ENCODE measurements around the gene DOCK9. TPM values are rescaled to one million over a fixed set of nuclear protein-coding genes. Genes with fewer than 3 reads are reported as not detected.
"Not testable (repeated sequence)": the region's sequence is repeated elsewhere in the genome, so short reads cannot be mapped to it uniquely, and the experiment has no call there.

Gene DOCK9
- total RNA-seq, 3 donors from 2014 or later, result 25.8 to 34.9 (median 28.4) TPM

DNA sequence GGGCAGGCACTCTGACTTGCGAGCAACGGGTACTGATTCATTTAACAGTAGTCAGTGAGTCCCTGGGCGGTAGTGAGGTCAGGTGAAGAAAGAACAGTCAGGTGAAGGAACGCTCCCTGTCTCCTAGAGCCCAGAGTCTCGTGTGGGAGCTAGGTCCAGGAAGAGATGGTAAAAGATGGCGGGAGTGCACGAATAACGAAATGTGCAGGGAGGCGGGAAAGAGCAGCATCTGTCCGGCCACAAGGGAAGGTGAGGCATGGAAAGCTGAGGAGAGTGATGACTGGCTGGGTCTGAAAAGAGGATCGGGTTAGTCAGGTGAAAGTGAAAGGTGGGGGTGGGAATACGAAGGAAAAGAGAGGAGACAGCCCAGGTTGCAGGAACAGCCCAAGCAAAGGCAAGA, 161.5 kb downstream of the DOCK9 start:
- DNase-seq, result no peak
- ATAC-seq, result no peak
- H3K9me3 Mint-ChIP-seq, result no peaks in the 10 kb centered on the region
- no peaks in the 10 kb centered on the region for H3K27me3 Mint-ChIP-seq (ENCODE audit: low read depth)
- H3K4me1 Mint-ChIP-seq (ENCODE audit: low read depth), result no peaks in the 10 kb centered on the region
- no peak overlapping the region for H3K4me3 Mint-ChIP-seq
- peaks cover 11% of the 10 kb centered on the region for H3K36me3 Mint-ChIP-seq (ENCODE audit: insufficient read depth)

DNA sequence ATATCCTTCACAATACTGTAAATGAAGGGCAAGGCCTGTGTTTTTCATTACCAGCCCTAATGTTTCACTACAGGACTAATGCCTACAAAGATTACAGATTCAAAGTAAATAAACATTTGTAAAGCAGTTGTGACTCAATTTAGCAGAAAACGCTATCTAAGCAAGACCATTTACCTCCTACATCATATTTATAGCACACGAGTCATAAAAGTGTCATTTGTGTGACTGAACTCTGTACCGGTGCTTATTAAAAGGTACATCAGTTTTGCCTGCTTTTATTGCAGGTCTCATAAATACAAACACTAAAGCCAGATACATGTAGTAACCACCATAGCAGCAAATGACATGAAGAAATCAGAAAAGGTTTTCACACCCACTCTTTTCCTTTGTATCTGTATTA, 163.9 kb downstream of the DOCK9 start:
- DNase-seq, result no peak
- Mint-ChIP-seq H3K9me3 (no peaks in the 10 kb centered on the region), H3K36me3 (ENCODE audit: insufficient read depth) (peaks cover 16% of the 10 kb centered on the region), H3K4me3 (no peak overlapping the region), H3K27me3 (ENCODE audit: low read depth) (no peaks in the 10 kb centered on the region), H3K4me1 (ENCODE audit: low read depth) (no peaks in the 10 kb centered on the region)
- no peak for ATAC-seq

DNA sequence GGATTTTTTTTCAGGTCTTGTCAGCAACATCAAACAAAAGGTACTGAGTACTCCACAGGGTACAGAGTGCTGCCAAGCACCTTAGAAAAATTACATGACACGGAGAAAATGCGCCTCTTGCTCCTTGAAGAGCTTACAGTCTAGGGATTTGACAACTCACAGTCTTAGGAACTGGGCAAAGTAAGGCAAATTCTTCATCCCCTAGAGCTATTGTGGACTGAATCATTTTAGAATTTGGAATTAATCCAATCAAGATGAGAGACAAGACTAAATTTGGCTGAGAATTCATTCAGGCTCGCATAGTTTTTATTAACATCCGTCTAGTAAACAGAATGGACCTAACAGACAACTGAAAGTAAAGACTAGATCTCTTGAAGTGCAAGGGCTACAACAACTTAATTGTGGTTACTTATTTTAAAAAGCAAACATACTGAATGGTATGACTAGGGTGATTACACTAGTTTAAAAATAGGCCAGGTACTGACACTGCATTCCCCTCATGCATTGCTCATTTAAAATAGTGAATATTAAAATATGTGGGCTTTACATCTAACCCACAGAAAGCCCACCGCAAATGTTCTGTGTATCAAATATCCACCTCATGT, 165.6 kb downstream of the DOCK9 start:
- not testable (repeated sequence) for H3K4me3 Mint-ChIP-seq; ATAC-seq; H3K27me3 Mint-ChIP-seq (ENCODE audit: low read depth); H3K4me1 Mint-ChIP-seq (ENCODE audit: low read depth); H3K9me3 Mint-ChIP-seq; DNase-seq
- H3K36me3 Mint-ChIP-seq (ENCODE audit: insufficient read depth), result peaks cover 21% of the 10 kb centered on the region

DNA sequence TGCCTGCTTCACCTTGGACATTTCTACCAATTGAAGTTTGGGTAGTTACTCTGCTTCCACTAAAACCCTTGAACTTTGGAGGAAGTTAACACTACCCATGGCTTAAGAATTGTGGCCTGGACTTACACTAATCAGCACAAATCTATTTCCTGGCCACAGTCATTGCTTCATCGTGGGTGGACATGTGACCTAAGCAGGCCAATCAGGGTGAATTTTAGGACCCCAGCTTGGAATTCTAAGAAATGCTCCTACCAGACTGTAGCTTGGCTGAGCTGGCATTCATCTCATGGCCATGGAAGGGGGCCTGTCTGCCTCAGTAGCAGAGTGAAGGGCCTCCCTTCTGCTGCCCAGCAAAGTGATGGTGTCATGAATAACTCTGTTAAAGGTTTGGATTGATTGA, 167.1 kb downstream of the DOCK9 start:
- no peak for ATAC-seq
- H3K9me3 Mint-ChIP-seq, result no peaks in the 10 kb centered on the region
- H3K27me3 Mint-ChIP-seq (ENCODE audit: low read depth), result no peaks in the 10 kb centered on the region
- DNase-seq, result no peak
- H3K4me1 Mint-ChIP-seq (ENCODE audit: low read depth), result no peaks in the 10 kb centered on the region
- H3K36me3 Mint-ChIP-seq (ENCODE audit: insufficient read depth), result peaks cover 18% of the 10 kb centered on the region
- no peak overlapping the region for H3K4me3 Mint-ChIP-seq

DNA sequence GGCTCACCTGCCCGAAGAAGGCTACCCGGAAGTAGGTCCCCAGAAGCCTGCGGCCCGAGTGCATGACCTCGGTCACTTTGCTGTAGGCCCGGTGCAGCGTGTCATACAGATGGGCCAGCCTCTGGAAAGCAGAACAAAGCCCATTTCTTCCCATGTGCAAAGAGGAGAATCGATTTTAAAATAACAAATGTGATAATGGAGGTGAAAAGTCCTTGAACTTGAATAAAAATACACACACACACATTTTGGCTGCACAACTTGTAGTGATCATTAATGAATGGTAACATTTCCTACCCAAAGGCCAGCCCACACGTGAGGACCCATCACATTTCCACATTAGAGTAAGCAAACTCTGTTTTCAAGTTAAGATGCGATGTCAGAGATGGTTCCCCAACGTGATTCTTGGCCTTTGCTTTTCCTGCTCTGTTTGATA, 168.5 kb downstream of the DOCK9 start:
- no peak overlapping the region for H3K4me3 Mint-ChIP-seq
- no peaks in the 10 kb centered on the region for H3K4me1 Mint-ChIP-seq (ENCODE audit: low read depth)
- H3K27me3 Mint-ChIP-seq (ENCODE audit: low read depth), result no peaks in the 10 kb centered on the region
- no peak for DNase-seq
- H3K36me3 Mint-ChIP-seq (ENCODE audit: insufficient read depth), result peaks cover 26% of the 10 kb centered on the region
- no peak for ATAC-seq
- H3K9me3 Mint-ChIP-seq, result no peaks in the 10 kb centered on the region

DNA sequence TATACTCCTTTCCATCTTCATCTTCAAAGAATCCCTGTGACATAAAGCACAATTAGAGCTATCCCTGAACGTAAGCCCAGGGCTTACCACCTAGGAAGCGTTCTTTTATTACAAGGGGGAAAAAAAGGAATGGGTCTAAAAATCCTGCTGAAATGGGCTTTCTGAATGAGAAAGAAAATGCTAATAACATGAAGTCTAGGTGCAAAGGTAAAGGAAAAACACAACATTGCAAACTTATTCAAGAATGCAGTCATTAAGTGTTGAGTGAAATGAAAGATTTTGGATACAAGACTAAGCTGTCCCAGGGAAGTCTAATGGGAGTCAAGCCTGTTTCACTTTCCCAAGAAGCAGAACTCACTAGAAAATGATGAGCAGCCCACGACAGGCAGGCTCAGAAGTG, 170.1 kb downstream of the DOCK9 start:
- H3K36me3 Mint-ChIP-seq (ENCODE audit: insufficient read depth), result peaks cover 35% of the 10 kb centered on the region
- ATAC-seq, result no peak
- DNase-seq, result no peak

DNA sequence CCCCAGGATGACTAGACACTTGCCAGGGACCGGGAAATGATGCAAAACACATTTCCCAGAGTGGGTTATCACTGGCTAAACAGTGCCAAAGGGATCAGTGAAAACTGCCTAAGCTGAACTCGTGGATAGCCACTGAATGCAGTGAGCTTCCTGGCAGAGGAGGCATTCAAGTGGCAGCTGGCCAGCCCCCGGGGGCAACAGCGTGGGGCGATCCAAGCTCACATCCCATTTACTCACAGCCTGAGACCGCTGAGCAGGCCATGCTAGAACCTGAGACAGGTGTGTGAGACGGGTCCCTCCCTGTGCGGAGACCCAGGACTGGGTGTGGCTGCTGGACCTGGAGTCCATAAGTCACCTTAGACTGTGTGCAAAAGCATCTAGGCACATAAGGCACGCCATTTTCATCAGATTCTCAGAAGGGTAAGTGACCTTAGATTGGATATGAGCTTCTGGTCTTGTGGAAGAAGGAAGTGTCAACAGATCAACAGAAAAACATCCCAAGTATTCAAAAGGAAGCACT, 173.5 kb downstream of the DOCK9 start:
- DNase-seq (no peak), ATAC-seq (no peak)
- H3K4me1 Mint-ChIP-seq (ENCODE audit: low read depth), result no peaks in the 10 kb centered on the region
- H3K4me3 Mint-ChIP-seq, result no peak overlapping the region
- H3K27me3 Mint-ChIP-seq (ENCODE audit: low read depth), result no peaks in the 10 kb centered on the region
- H3K36me3 Mint-ChIP-seq (ENCODE audit: insufficient read depth), result peaks cover 37% of the 10 kb centered on the region
- H3K9me3 Mint-ChIP-seq, result no peaks in the 10 kb centered on the region

More for the DNA sequence above, 170.1 kb downstream of the DOCK9 start:
- no peaks in the 10 kb centered on the region for H3K4me1 Mint-ChIP-seq (ENCODE audit: low read depth)
- no peaks in the 10 kb centered on the region for H3K27me3 Mint-ChIP-seq (ENCODE audit: low read depth)
- H3K4me3 Mint-ChIP-seq, result no peak overlapping the region
- no peaks in the 10 kb centered on the region for H3K9me3 Mint-ChIP-seq

DNA sequence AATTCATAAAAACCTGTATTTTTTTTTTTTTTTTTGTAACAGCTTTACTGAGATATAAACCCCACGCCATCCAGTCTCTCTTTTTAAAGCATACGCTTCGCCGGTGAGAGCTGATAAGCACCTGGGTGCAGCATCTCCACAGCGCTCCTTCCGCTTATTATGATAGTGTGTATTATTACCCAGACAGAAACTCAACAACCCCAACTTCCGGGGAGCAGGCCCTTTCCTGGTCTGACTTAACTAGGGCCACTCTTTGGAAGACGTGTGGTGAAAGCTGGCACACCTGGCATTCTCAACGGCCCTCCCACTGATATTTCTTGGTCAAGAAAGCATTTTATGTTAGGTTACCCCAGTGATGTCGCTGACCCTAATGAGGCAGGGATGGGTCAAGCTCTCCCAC, 173.9 kb downstream of the DOCK9 start:
- Mint-ChIP-seq H3K4me1 (ENCODE audit: low read depth) (no peaks in the 10 kb centered on the region), H3K4me3 (no peak overlapping the region), H3K36me3 (ENCODE audit: insufficient read depth) (peaks cover 42% of the 10 kb centered on the region), H3K27me3 (ENCODE audit: low read depth) (no peaks in the 10 kb centered on the region), H3K9me3 (no peaks in the 10 kb centered on the region)
- no peak for ATAC-seq
- no peak for DNase-seq

DNA sequence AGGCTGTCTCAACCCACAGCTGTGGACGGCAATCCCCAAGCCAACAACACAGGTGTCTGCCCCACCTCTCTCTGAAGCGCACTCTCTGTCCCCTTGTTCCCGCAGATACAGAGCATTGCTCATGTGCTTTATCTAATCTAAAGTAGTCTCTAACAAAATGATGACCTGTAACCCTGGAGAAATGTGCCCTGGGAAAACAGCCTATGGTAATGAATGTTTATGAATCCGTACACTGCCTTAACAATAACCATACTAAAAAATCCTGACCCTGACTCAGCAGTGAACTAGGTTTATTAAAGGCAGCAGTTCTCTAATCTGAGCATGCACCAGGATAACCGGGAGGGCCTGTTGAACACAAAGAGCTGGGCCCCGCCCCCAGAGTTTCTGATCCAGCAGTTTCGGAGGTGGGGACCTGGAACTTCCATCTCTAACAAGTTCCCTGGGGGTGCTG, 174.7 kb downstream of the DOCK9 start:
- no peak overlapping the region for H3K4me3 Mint-ChIP-seq
- no peaks in the 10 kb centered on the region for H3K9me3 Mint-ChIP-seq
- H3K4me1 Mint-ChIP-seq (ENCODE audit: low read depth), result no peaks in the 10 kb centered on the region
- ATAC-seq, result no peak
- no peaks in the 10 kb centered on the region for H3K27me3 Mint-ChIP-seq (ENCODE audit: low read depth)
- no peak for DNase-seq
- peaks cover 48% of the 10 kb centered on the region for H3K36me3 Mint-ChIP-seq (ENCODE audit: insufficient read depth)

DNA sequence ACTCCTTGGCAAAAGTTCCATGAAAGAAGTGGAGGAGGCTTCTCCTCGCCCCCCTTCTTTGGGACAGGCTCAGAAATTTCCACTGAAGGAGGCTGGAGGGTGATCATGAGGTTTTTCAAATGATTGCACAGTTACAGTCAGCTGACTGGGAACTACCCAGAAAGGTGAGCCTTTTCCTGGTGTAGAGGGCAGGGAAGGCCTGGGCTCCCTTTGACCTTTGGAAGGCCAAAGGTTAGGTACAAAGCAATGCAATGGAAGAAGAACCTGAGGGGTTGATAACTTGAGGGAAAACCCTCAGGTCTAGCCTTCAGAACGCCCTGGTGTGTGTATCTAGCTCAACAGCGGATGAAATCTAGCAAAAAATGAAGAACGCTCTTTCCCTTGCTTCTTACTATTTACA, 175.3 kb downstream of the DOCK9 start:
- H3K4me3 Mint-ChIP-seq, result no peak overlapping the region
- no peaks in the 10 kb centered on the region for H3K9me3 Mint-ChIP-seq
- no peak for ATAC-seq
- peaks cover 49% of the 10 kb centered on the region for H3K36me3 Mint-ChIP-seq (ENCODE audit: insufficient read depth)
- DNase-seq, result no peak
- H3K27me3 Mint-ChIP-seq (ENCODE audit: low read depth), result no peaks in the 10 kb centered on the region
- no peaks in the 10 kb centered on the region for H3K4me1 Mint-ChIP-seq (ENCODE audit: low read depth)

DNA sequence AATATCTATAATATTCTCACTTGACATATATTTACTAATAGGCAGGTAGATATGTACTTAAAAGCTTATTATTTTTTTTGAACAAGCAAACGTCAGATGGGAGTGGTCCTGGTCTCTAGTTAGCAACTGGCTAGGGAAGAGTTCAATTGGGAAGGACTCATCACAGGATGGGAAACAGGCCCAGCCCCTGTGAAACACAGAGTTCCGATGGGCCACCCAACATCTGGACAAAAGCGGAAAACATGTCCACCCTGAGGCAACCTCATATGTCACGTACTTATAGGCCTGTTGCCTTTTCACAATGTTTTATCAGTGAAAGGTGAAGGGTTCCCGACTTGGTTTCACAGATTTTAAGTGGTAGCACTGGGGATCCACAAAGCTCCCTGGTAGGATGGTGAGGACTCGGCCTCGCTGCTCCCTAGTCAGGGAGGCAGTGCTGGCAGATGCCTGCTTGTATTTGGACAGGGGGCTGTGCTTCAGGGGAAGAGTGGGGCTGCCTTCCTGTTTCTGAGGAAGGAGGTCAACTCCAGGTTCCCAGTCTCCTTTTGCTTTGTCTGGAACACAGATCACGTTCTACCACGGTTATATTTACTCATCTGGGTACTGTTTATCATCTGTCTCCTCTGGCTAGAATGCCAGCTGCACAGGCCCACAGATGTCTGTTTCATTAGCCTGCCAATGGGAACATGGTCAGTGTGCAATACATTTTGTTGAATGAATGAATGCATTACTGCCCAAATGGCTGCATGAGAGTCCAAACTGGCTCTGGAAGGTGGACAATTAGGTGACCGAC, 176.0 kb downstream of the DOCK9 start:
- Mint-ChIP-seq H3K27me3 (ENCODE audit: low read depth) (no peaks in the 10 kb centered on the region), H3K4me3 (no peak overlapping the region), H3K36me3 (ENCODE audit: insufficient read depth) (peaks cover 54% of the 10 kb centered on the region), H3K4me1 (ENCODE audit: low read depth) (no peaks in the 10 kb centered on the region), H3K9me3 (no peaks in the 10 kb centered on the region)
- ATAC-seq (no peak), DNase-seq (no peak)

DNA sequence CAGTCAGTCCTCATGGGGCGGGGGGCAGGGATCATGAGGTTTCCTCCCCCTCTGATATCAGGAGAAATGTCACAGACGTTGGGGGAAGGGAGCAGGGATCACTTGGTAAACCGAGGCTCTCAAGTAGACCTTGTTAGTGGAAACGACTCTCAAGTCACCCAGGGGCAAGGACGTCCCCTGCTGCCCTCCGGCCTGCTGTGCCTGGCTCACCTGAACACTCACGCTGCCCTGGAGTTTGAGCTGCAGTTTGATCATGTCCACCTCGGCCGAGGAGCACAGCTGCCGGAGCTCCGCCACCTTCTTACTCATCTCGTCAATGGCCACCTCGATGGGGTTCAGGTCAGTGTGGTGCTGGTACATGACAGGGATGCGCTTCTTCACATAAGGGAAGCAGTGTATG, 177.8 kb downstream of the DOCK9 start:
- no peaks in the 10 kb centered on the region for H3K27me3 Mint-ChIP-seq (ENCODE audit: low read depth)
- no peak for ATAC-seq
- no peak overlapping the region for H3K4me3 Mint-ChIP-seq
- peaks cover 60% of the 10 kb centered on the region for H3K36me3 Mint-ChIP-seq (ENCODE audit: insufficient read depth)
- no peaks in the 10 kb centered on the region for H3K4me1 Mint-ChIP-seq (ENCODE audit: low read depth)
- no peaks in the 10 kb centered on the region for H3K9me3 Mint-ChIP-seq
- no peak for DNase-seq

DNA sequence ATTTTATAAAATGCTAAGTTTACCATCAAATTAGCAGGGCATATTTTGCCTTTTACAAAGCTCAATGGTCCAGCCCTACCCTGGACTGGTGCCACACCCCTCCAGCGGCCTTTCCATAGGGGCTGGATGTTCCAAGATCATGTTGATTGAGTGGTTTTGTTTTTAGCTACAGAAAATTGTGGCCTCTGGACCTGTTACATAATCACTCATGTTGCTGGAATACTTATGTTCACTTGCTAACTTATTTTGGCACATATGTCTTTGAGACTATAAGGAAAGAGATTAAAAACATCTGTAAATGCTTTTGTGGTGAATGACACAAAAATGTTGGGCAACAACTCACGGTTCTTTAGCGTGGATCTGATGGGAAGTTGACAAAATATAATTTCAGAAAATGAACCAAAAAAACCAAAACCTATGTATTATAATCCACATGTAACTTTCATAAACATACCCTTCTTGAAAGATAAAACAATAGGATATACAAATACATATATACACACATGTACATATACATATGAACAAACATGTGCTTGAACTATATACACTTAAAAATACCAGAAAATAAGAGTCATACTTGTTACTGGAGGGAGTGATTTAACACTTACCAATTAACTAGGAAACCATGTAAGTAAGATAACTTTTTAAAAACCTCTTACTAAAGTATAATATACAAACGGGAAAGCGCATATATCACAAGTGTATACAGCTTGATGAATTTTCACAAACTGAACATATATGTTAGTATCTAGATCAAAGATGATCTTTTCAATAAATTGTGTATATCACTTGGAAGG, 178.8 kb downstream of the DOCK9 start:
- no peaks in the 10 kb centered on the region for H3K4me1 Mint-ChIP-seq (ENCODE audit: low read depth)
- H3K27me3 Mint-ChIP-seq (ENCODE audit: low read depth), result no peaks in the 10 kb centered on the region
- ATAC-seq, result no peak
- no peak for DNase-seq
- H3K4me3 Mint-ChIP-seq, result no peak overlapping the region
- H3K36me3 Mint-ChIP-seq (ENCODE audit: insufficient read depth), result peaks cover 63% of the 10 kb centered on the region
- no peaks in the 10 kb centered on the region for H3K9me3 Mint-ChIP-seq

DNA sequence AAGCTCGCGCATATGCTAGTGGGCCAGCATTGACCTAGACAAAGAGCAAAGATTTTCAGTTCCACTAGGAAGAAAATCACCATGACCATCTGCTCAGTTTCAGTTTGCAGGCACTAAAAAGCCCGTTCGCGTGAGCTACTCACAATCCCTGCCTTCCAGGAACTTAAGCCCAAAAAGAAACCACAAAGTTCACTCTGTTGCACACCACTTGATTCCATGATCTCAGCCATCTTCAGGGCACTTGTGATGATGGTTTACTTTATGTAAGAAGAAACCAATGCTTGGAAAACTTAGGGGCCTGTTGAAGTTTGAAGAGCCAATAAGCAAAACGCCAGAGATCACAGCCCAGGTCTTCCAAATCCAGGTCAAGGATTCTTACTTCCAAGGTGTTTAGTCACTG, 180.4 kb downstream of the DOCK9 start:
- no peak overlapping the region for H3K4me3 Mint-ChIP-seq
- peaks cover 69% of the 10 kb centered on the region for H3K36me3 Mint-ChIP-seq (ENCODE audit: insufficient read depth)
- ATAC-seq (no peak), DNase-seq (no peak)
- no peaks in the 10 kb centered on the region for H3K4me1 Mint-ChIP-seq (ENCODE audit: low read depth)
- H3K27me3 Mint-ChIP-seq (ENCODE audit: low read depth), result no peaks in the 10 kb centered on the region
- no peaks in the 10 kb centered on the region for H3K9me3 Mint-ChIP-seq
